CD14-positive monocyte (primary cell): Measurements from ENCODE around the gene ASMTL. TPM values are rescaled to one million over a fixed set of nuclear protein-coding genes. Genes with fewer than 3 reads are reported as not detected.

Experiments used
- DNase-seq, 3 donors: peaks; one replicate each; pipeline ENCODE4 v3.0.0-alpha.2; 2011 to 2022
- H2AFZ ChIP-seq: 2 replicates; pipeline ENCODE4 v1.6.0; 2012; ENCODE audit warnings: mild to moderate bottlenecking, low read depth, low read length, inconsistent platforms; ENCODE audit not compliant: insufficient read depth, poor library complexity, severe bottlenecking
- H3K27ac ChIP-seq, 2 donors: 1 replicate in 1 of 2; 2 replicates in 1 of 2; pipeline ENCODE4 v1.5.1; 2012 to 2013; ENCODE audit warnings: low read length in 2 of 2, control low read depth in 1 of 2, inconsistent platforms in 1 of 2, low read depth in 1 of 2, mild to moderate bottlenecking in 1 of 2
- H3K27me3 ChIP-seq, 2 donors: one replicate each; pipeline versions ENCODE4 v1.6.0 to v1.6.1; 2011 to 2013; ENCODE audit warnings: low read length in 2 of 2; ENCODE audit not compliant: control insufficient read depth in 2 of 2, insufficient read depth in 2 of 2
- H3K36me3 ChIP-seq, 2 donors: replicated peaks in 1 of 2; 1 replicate in 1 of 2; 2 replicates in 1 of 2; pipeline versions ENCODE4 v1.5.1 to v1.6.1; 2012 to 2013; ENCODE audit warnings: low read length in 2 of 2, control low read depth in 1 of 2, inconsistent platforms in 1 of 2, mild to moderate bottlenecking in 1 of 2; ENCODE audit not compliant: insufficient read depth in 2 of 2, control insufficient read depth in 1 of 2
- H3K4me1 ChIP-seq, 2 donors: 1 replicate in 1 of 2; 2 replicates in 1 of 2; pipeline versions ENCODE4 v1.5.1 to v1.6.1; 2012 to 2013; ENCODE audit warnings: low read length in 2 of 2, control low read depth in 1 of 2, inconsistent platforms in 1 of 2, mild to moderate bottlenecking in 1 of 2, moderate library complexity in 1 of 2; ENCODE audit not compliant: insufficient read depth in 2 of 2, control insufficient read depth in 1 of 2
- H3K4me2 ChIP-seq: replicated peaks from 2 replicates; pipeline ENCODE3; 2012; ENCODE audit warnings: low read length, moderate library complexity, mild to moderate bottlenecking; ENCODE audit not compliant: poor library complexity, severe bottlenecking; ENCODE audit errors: extremely low read depth
- H3K4me3 ChIP-seq, 3 experiments: fragments of 200-600 bp in 1 of 3; sonication (generic) in 1 of 3; replicated peaks in 1 of 3; 1 replicate in 2 of 3; 2 replicates in 1 of 3; pipeline ENCODE4 v1.5.1; 2011 to 2013; ENCODE audit warnings: low read length in 3 of 3, mild to moderate bottlenecking in 3 of 3, control low read depth in 2 of 3, low read depth in 2 of 3, inconsistent platforms in 1 of 3, moderate library complexity in 1 of 3
- H3K79me2 ChIP-seq: 2 replicates; pipeline ENCODE4 v1.6.0; 2012; ENCODE audit warnings: mild to moderate bottlenecking, control low read depth, inconsistent platforms, low read length, moderate library complexity; ENCODE audit not compliant: insufficient read depth
- H3K9ac ChIP-seq: 2 replicates; pipeline ENCODE4 v1.6.0; 2017; ENCODE audit warnings: low read length, mild to moderate bottlenecking; ENCODE audit not compliant: insufficient read depth, poor library complexity, severe bottlenecking
- H3K9me3 ChIP-seq, 2 donors: replicated peaks in 1 of 2; 1 replicate in 1 of 2; 2 replicates in 1 of 2; pipeline versions ENCODE4 v1.5.1 to v1.6.1; 2012 to 2013; ENCODE audit warnings: low read length in 2 of 2, control low read depth in 1 of 2; ENCODE audit not compliant: control insufficient read depth in 1 of 2, insufficient read depth in 1 of 2
- H4K20me1 ChIP-seq: 2 replicates; pipeline ENCODE4 v1.6.0; 2012; ENCODE audit warnings: mild to moderate bottlenecking, low read length, control low read depth, moderate library complexity; ENCODE audit not compliant: insufficient read depth
- H3K27ac Mint-ChIP-seq, 7 donors: one replicate each; pipeline ENCODE4 v1.8.0; 2020; ENCODE audit warnings: mild to moderate bottlenecking in 7 of 7, mixed read lengths in 7 of 7, moderate library complexity in 6 of 7, inconsistent platforms in 2 of 7
- H3K27me3 Mint-ChIP-seq, 3 donors: one replicate each; pipeline ENCODE4 v1.8.0; 2021 to 2022; ENCODE audit warnings: low read depth in 3 of 3, mild to moderate bottlenecking in 3 of 3, mixed read lengths in 3 of 3, moderate library complexity in 3 of 3, inconsistent platforms in 1 of 3
- H3K36me3 Mint-ChIP-seq, 2 donors: one replicate each; pipeline ENCODE4 v1.8.0; 2020; ENCODE audit warnings: mixed read lengths in 2 of 2, inconsistent platforms in 1 of 2, mild to moderate bottlenecking in 1 of 2
- H3K4me1 Mint-ChIP-seq: one replicate; pipeline ENCODE4 v1.8.0; 2020; ENCODE audit warnings: mild to moderate bottlenecking, mixed read lengths
- H3K4me3 Mint-ChIP-seq, 2 donors: one replicate each; pipeline ENCODE4 v1.8.0; 2020; ENCODE audit warnings: mild to moderate bottlenecking in 2 of 2, mixed read lengths in 2 of 2, moderate library complexity in 1 of 2
- H3K9me3 Mint-ChIP-seq, 7 donors: one replicate each; pipeline ENCODE4 v1.8.0; 2020 to 2022; ENCODE audit warnings: mixed read lengths in 7 of 7, mild to moderate bottlenecking in 6 of 7, moderate library complexity in 6 of 7, inconsistent platforms in 2 of 7
- WGBS: methylation state at CpG from one replicate; pipeline ENCODE4 v1.1.5; 2013; ENCODE audit warnings: missing lambda C conversion rate; ENCODE audit not compliant: insufficient coverage; 5-methylcytosine and 5-hydroxymethylcytosine counted together
- intact Hi-C, 2 donors: fragments of 100-400 bp; cut with micrococcal nuclease; formaldehyde crosslinking; loops; one replicate each; pipeline versions ENCODE4 v1.15.0 to v1.15.1; 2023
- polyA plus RNA-seq, 3 donors: library from polyadenylated mRNA; depleted of rRNA in 1 of 3; unstranded in 2 of 3; stranded (reverse) in 1 of 3; fragments of 300-500 nt in 2 of 3; fragments of >200 nt in 1 of 3; fragmentation: Illumina TruSeq in 2 of 3; gene quantifications; 1 replicate in 2 of 3; 2 replicates in 1 of 3; pipeline ENCODE4 v1.2.3, GENCODE V29; 2012 to 2021
- TF ChIP-seq, protein P1 (sequence below): fragments of 200-600 bp; IDR thresholded peaks from one replicate; pipeline ENCODE4 v1.8.0; 2022; ENCODE audit warnings: antibody characterized with exemption, mild to moderate bottlenecking

ASMTL gene
- polyA plus RNA-seq, 3 donors: 19.0 to 31.5 (median 31.0) TPM

DNA sequence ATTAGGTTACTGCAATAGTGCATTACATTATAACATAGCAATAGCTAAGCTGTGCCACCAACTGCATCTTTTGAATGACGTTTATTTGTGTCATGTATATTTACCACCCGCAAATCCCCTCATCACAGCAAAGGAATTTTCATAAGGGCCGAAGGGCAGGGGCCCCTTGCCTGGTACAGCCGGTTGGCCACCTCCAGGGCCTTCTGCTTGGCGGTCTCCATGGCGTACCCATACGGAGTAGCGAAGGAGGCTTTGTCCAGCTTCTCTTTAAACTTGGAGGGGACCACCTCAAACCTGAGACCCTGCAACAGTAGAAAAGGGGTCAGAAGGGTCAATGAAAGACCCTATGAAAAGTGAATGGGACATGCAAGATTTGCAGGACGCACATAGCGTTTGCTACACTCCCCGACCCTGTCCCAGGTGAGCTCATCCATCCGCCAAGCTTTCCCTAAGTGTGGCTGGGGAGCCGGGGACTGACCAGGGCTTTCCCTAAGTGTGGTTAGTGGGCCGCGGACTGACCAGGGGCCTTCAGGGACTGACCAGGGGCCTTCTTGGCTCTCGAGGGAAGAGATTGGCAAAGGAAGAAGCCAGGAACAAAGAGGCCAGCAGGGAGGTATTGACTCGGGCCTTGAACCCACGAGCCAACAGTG, 10.6 kb downstream of the ASMTL start:
- no peak for DNase-seq
- H3K27me3 Mint-ChIP-seq: peaks cover 0 to 3% (median 2%) of the 10 kb centered on the region in 3 donors
- H4K20me1 ChIP-seq: no peaks in the 10 kb centered on the region
- peaks cover 3% of the 10 kb centered on the region for H3K4me1 Mint-ChIP-seq
- H3K4me2 ChIP-seq: no peak overlapping the region
- intact Hi-C loops: no loop called here
- WGBS: 99% methylated on average over 7 of the region's 18 CpGs
- H3K9ac ChIP-seq: no peak overlapping the region
- no peak overlapping the region for H3K4me3 ChIP-seq
- H3K9me3 ChIP-seq: peaks cover 31 to 63% of the 10 kb centered on the region in 2 donors
- no peak overlapping the region for H3K27ac Mint-ChIP-seq
- peaks cover 32 to 66% (median 46%) of the 10 kb centered on the region in 7 donors for H3K9me3 Mint-ChIP-seq
- no peak overlapping the region for H3K27ac ChIP-seq
- H3K36me3 ChIP-seq: peaks cover 10 to 45% of the 10 kb centered on the region in 2 donors
- H2AFZ ChIP-seq: no peak overlapping the region
- no peaks in the 10 kb centered on the region for H3K4me1 ChIP-seq
- TF ChIP-seq, protein P1, sequence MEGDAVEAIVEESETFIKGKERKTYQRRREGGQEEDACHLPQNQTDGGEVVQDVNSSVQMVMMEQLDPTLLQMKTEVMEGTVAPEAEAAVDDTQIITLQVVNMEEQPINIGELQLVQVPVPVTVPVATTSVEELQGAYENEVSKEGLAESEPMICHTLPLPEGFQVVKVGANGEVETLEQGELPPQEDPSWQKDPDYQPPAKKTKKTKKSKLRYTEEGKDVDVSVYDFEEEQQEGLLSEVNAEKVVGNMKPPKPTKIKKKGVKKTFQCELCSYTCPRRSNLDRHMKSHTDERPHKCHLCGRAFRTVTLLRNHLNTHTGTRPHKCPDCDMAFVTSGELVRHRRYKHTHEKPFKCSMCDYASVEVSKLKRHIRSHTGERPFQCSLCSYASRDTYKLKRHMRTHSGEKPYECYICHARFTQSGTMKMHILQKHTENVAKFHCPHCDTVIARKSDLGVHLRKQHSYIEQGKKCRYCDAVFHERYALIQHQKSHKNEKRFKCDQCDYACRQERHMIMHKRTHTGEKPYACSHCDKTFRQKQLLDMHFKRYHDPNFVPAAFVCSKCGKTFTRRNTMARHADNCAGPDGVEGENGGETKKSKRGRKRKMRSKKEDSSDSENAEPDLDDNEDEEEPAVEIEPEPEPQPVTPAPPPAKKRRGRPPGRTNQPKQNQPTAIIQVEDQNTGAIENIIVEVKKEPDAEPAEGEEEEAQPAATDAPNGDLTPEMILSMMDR: no peak
- H3K36me3 Mint-ChIP-seq: peaks cover 34 to 66% of the 10 kb centered on the region in 2 donors
- H3K27me3 ChIP-seq: no peaks in the 10 kb centered on the region
- no peaks in the 10 kb centered on the region for H3K79me2 ChIP-seq
- H3K4me3 Mint-ChIP-seq: no peak overlapping the region

GRCh38 chrX:1440506-1440905, 12.2 kb downstream of the ASMTL start:
- peaks cover 10 to 57% of the 10 kb centered on the region in 2 donors for H3K36me3 ChIP-seq
- no peak overlapping the region for H3K27ac Mint-ChIP-seq
- H3K9ac ChIP-seq: no peak overlapping the region
- DNase-seq: no peak
- H3K27ac ChIP-seq: no peak overlapping the region
- no peaks in the 10 kb centered on the region for H4K20me1 ChIP-seq
- no peak overlapping the region for H2AFZ ChIP-seq
- no peaks in the 10 kb centered on the region for H3K4me1 Mint-ChIP-seq
- H3K4me2 ChIP-seq: no peak overlapping the region
- H3K4me3 Mint-ChIP-seq: no peak overlapping the region
- peaks cover 28 to 61% (median 38%) of the 10 kb centered on the region in 7 donors for H3K9me3 Mint-ChIP-seq
- peaks cover 31 to 56% of the 10 kb centered on the region in 2 donors for H3K9me3 ChIP-seq
- H3K27me3 Mint-ChIP-seq: peaks cover 0 to 5% (median 0%) of the 10 kb centered on the region in 3 donors
- no peaks in the 10 kb centered on the region for H3K27me3 ChIP-seq
- no peak overlapping the region for H3K4me3 ChIP-seq
- no peaks in the 10 kb centered on the region for H3K79me2 ChIP-seq
- WGBS: no CpG with 5 or more reads among the region's 6 CpGs
- TF ChIP-seq, protein P1: no peak
- intact Hi-C loops: no loop called here
- H3K36me3 Mint-ChIP-seq: peaks cover 45 to 75% of the 10 kb centered on the region in 2 donors
- no peaks in the 10 kb centered on the region for H3K4me1 ChIP-seq
